Gastroesophageal sphincter (tissue), 3 donors: ENCODE results near the gene CDH13.

Source experiments
- EP300 ChIP-seq: sonication (generic); formaldehyde crosslinking; IDR thresholded peaks from one replicate; pipeline ENCODE4 v1.6.1; 2017; ENCODE audit warnings: antibody characterized with exemption, mild to moderate bottlenecking
- POLR2A ChIP-seq, 2 donors: fragments of 450-650 bp; IDR thresholded peaks; one replicate each; pipeline ENCODE4 v1.6.1; 2017; ENCODE audit warnings: antibody characterized with exemption in 2 of 2, mild to moderate bottlenecking in 2 of 2, moderate library complexity in 1 of 2
- POLR2AphosphoS5 ChIP-seq: sonication (generic); formaldehyde crosslinking; IDR thresholded peaks from one replicate; pipeline ENCODE4 v1.6.1; 2017; ENCODE audit warnings: antibody characterized with exemption
- TF ChIP-seq, protein P1 (sequence below), 4 experiments: fragments of 200-600 bp in 2 of 4; fragments of 450-650 bp in 2 of 4; sonication (generic) in 1 of 4; IDR thresholded peaks; one replicate each; pipeline ENCODE4 v1.5.1; 2017 to 2019; ENCODE audit warnings: antibody characterized with exemption in 4 of 4, mild to moderate bottlenecking in 2 of 4, moderate library complexity in 2 of 4

DNA sequence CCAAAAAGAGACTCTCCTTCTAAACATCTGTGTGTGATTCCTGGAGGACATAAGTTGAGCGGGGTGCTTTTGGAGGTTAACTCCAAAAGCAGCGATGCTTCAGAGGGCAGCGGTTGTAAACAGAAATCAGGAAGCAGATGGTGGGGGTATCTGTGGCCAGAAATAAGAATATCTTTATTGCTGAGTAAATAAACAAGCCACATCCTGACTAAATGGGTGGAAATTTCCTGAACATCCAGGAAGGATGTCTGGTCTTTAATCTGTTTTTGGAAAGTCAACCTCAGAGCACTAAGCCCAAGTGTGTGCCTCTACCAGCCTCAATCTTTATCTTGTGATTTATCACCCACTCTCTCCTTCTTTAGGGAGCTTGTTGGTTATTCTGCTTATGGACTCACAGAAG is 123.3 kb downstream of the CDH13 start:
- TF ChIP-seq POLR2AphosphoS5, result no peak
- TF ChIP-seq POLR2A (IDR thresholded peaks at IDR 0.05), result no peak
- TF ChIP-seq, protein P1, sequence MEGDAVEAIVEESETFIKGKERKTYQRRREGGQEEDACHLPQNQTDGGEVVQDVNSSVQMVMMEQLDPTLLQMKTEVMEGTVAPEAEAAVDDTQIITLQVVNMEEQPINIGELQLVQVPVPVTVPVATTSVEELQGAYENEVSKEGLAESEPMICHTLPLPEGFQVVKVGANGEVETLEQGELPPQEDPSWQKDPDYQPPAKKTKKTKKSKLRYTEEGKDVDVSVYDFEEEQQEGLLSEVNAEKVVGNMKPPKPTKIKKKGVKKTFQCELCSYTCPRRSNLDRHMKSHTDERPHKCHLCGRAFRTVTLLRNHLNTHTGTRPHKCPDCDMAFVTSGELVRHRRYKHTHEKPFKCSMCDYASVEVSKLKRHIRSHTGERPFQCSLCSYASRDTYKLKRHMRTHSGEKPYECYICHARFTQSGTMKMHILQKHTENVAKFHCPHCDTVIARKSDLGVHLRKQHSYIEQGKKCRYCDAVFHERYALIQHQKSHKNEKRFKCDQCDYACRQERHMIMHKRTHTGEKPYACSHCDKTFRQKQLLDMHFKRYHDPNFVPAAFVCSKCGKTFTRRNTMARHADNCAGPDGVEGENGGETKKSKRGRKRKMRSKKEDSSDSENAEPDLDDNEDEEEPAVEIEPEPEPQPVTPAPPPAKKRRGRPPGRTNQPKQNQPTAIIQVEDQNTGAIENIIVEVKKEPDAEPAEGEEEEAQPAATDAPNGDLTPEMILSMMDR (IDR thresholded peaks at IDR 0.05), result no peak
- TF ChIP-seq EP300, result no peak
